ENCODE results near the gene DCTN3.

The DCTN3 gene

GRCh38 chr9:34575241-34575640, 45.1 kb downstream of the DCTN3 start:
- no peak for DNase-seq (ENCODE audit: low read depth in 2 of 3, low spot score in 1 of 3)

GRCh38 chr9:34574571-34574970, 45.7 kb downstream of the DCTN3 start:
- DNase-seq (ENCODE audit: low read depth in 2 of 3, low spot score in 1 of 3) = no peak

- no peak for DNase-seq (ENCODE audit: low read depth in 2 of 3, low spot score in 1 of 3)
These were observed 46.5 kb downstream of the DCTN3 start for GRCh38 chr9:34573599-34574325.

- no peak for DNase-seq (ENCODE audit: low read depth in 2 of 3, low spot score in 1 of 3)
These were observed 47.7 kb downstream of the DCTN3 start for GRCh38 chr9:34572628-34573027.

GRCh38 chr9:34572092-34572491, 48.2 kb downstream of the DCTN3 start:
- no peak for DNase-seq (ENCODE audit: low read depth in 2 of 3, low spot score in 1 of 3)

- DNase-seq (ENCODE audit: low read depth in 2 of 3, low spot score in 1 of 3) = no peak
These were observed 48.8 kb downstream of the DCTN3 start for GRCh38 chr9:34571481-34571810.

GRCh38 chr9:34570809-34571480, 49.4 kb downstream of the DCTN3 start:
- DNase-seq (ENCODE audit: low read depth in 2 of 3, low spot score in 1 of 3) = no peak

GRCh38 chr9:34570376-34570775, 49.9 kb downstream of the DCTN3 start:
- no peak for DNase-seq (ENCODE audit: low read depth in 2 of 3, low spot score in 1 of 3)

- no peak for DNase-seq (ENCODE audit: low read depth in 2 of 3, low spot score in 1 of 3)
These were observed 51.5 kb downstream of the DCTN3 start for GRCh38 chr9:34568774-34569173.

GRCh38 chr9:34568133-34568532, 52.2 kb downstream of the DCTN3 start:
- no peak for DNase-seq (ENCODE audit: low read depth in 2 of 3, low spot score in 1 of 3)

GRCh38 chr9:34566972-34567371, 53.3 kb downstream of the DCTN3 start:
- DNase-seq (ENCODE audit: low read depth in 2 of 3, low spot score in 1 of 3) = no peak

- DNase-seq (ENCODE audit: low read depth in 2 of 3, low spot score in 1 of 3) = no peak
These were observed 54.0 kb downstream of the DCTN3 start for GRCh38 chr9:34566322-34566721.

- no peak for DNase-seq (ENCODE audit: low read depth in 2 of 3, low spot score in 1 of 3)
These were observed 54.4 kb downstream of the DCTN3 start for GRCh38 chr9:34565856-34566255.

- DNase-seq (ENCODE audit: low read depth in 2 of 3, low spot score in 1 of 3) = no peak
These were observed 55.7 kb downstream of the DCTN3 start for GRCh38 chr9:34564617-34565016.

Measured in stimulated activated CD4-positive, alpha-beta T cell treated with anti-CD3 and anti-CD28 coated beads, Interleukin-12 subunit alpha, Interleukin-12 subunit beta, amount 100 ng/mL, for 48 hours (primary cell).